Iris pigment epithelial cell (primary cell): ENCODE results near the gene C20orf96.
A peak's percentile ranks its signal among the peaks of the same experiment; 100 is the strongest.
"Not testable (repeated sequence)": the region's sequence is repeated elsewhere in the genome, so short reads cannot be mapped to it uniquely, and the experiment has no call there.

Experiments used
- DNase-seq: peaks from one replicate; pipeline ENCODE4 v3.0.0-alpha.2; 2011; ENCODE audit warnings: low read depth

C20orf96 gene

GRCh38 chr20:278607-279571, 11.7 kb downstream of the C20orf96 start:
- peak; percentile 45 for DNase-seq

- DNase-seq, result no peak
Observed at GRCh38 chr20:278181-278580, 12.4 kb downstream of the C20orf96 start.

- no peak for DNase-seq
Observed at GRCh38 chr20:277496-277781, 13.1 kb downstream of the C20orf96 start.

DNA sequence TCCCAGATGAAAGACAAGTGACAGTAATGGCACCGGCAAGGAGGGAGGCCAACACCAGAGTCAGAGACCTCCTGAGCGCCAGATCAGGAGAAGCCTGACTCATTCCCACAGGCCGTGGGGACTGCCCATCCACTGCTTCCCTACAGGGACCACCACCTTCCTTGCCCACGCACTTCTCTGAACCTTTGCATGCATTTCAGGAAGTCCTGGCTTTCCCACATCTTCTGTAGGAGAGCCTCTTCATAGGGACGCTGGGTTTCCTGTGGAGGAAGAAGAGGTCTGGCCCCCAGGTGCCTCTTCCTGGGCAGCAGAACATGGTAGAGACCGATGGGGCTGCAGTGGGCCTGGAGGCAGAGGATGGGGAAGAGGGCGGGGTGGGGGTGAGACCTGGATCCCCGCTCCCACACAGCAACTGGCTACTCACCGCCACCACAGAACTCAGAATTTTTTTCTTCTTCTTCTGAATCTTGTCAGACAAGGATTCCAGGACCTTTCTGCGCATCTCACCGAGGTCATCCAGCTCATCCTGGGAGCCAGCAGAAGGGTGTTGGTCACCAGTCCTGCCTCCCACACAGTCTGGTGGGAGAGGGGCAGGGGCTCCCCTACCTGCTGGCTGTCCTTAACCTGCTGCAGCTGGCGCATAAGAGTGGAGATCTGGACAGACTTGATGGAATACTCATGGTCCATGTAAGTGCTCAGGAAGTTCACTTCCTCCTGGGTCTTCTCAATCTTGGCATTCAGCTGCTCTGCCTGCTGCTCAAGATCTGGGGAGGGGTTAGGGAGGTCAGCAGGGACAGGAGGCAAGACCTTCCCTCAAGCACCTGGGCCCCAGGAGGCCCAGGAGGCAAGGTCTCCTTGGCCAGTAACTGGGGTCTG, 13.7 kb downstream of the C20orf96 start:
- DNase-seq, result no peak

DNA sequence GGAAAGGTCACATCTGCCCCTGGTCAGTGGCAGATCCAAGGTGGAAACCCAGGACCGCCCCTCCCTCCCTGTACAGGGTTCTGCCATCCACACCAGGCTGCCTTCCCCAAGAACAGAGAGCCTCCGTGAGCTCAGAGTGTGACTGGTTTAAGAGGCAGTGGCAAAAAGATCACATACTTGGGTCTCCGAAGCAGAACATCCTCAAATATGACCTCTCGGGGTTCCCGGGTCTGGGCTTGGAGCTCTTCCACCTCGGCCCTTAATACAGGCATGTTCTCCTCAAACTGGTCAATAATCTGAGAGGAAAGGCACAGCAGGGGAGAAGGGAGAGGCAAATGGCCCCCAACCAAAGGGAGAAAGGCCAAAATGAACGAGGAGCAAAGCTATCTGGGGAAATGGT, 14.8 kb downstream of the C20orf96 start:
- no peak for DNase-seq

DNA sequence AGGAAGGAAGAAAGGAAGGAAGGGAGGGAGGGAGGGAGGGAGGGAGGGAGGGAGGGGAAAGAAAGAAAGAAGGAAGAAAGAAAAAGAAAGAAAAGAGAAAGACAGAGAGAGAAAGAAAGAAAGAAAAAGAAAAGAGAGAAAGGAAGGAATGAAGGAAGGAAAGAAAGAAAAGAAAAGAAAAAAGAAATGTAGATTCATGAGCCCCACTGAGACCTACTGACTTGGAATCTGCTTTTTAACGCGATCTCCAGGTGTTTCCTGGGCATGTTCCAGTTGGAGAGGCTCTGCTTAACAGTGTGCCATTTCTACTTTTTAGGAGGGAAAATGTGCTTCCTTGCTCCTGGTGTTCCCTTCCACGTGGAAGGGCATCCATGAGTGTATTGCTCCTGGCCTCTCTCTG, 16.7 kb downstream of the C20orf96 start:
- DNase-seq, result no peak

- DNase-seq, result no peak
Observed at GRCh38 chr20:272718-273117, 17.8 kb downstream of the C20orf96 start.

DNA sequence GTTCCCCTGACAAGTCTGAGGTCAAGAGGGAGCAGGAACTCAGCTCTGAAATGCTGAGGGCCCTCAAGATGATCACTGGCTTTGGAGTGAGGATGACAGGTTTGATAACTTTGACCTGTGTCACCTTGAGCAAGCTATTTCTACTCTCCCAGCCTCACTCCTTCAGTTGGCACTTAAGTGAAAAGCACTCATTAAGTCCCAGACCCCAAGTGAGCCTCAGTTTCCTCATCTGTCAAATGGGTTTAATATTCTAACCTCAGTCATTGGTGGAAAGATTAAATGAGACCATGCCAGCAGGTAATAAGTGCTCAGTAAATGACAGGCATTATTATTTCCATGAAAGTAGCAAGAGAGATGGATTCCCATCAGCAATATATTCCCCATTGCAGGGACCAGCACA, 19.0 kb downstream of the C20orf96 start:
- DNase-seq, result no peak

- no peak for DNase-seq
Observed at GRCh38 chr20:271069-271468, 19.5 kb downstream of the C20orf96 start.

DNA sequence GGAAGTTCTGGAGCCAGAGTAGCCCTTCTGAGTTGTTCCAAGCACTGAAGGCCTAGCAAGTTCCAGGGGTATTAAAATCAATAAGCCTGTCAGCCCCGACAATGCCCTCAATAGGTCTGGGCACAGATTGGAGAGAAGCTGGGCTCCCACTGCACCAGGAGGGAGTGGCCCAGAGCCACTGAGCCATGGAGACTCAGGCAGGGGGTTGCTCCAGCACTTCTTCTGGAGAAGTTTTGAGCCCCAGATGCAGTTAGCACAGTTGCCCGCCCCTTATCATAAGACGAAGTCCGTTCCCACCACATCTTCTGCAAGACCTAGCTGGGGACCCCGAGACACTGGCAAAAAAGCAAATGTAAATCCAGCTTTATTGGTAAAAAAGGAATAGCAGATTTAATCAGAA, 20.0 kb downstream of the C20orf96 start:
- no peak for DNase-seq

GRCh38 chr20:266596-267562, 23.7 kb downstream of the C20orf96 start:
- DNase-seq, result peak; percentile 56

- no peak for DNase-seq
Observed at GRCh38 chr20:263701-264100, 26.8 kb downstream of the C20orf96 start.

GRCh38 chr20:259981-260380, 30.6 kb downstream of the C20orf96 start:
- DNase-seq, result no peak

DNA sequence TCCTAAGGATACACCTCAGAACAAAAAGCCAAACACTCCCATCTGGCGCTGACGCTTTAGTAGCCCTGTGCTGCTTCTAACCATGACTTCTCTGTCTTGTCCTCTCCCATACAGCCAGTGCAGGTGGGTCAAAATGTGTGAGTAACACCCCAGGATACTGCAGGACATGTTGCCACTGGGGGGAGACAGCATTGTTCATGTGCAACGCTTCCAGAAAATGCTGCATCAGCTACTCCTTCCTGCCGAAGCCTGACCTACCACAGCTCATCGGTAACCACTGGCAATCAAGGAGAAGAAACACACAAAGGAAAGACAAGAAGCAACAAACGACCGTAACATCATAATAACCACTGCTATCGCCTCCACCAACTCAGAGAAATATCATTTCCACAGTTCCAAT, 31.6 kb downstream of the C20orf96 start:
- DNase-seq, result peak; percentile 29

GRCh38 chr20:258269-258858, 32.2 kb downstream of the C20orf96 start:
- no peak for DNase-seq

DNA sequence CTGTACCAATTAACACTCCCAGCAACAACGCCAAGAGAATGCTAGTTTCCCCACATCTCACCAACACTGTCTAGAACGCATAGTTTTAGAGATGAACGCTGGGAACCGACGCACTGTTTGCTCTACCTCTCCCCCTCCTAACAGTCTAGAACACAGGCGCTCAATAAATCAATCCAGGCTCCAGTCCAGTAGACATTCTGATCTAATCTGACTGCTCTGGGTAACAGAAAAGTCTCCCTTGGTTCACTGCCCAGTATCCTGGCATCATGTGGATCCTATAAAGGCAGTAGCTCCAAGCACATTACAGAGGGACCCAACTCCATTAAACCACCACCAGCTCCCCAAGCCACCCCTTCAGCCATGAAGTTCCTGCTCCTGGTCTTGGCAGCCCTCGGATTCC, 33.1 kb downstream of the C20orf96 start, which contains the start of gene DEFB132:
Gene DEFB132, plus strand, starts transcription at position 306 of the 400 bp plus-strand sequence. Its CDS starts 55 bp downstream, at position 361.
- DNase-seq, result no peak

DNA sequence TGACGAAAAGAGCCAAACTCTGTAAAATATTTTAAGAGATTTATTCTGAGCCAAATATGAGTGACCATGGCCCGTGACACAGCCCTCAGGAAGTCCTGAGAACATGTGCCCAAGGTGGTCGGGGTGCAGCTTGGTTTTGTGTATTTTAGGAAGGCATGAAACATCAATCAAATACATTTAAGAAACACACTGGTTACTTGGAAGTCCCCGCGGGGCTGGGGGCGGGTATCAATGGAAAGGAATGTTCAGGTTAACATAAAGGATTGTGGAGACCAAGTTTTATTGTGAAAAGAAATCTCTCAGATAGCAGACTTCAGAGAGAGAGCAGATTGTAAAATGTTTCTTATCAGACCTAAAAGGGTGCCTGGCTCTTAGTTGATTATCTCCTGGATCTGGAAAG, 37.1 kb downstream of the C20orf96 start:
- DNase-seq, result not testable (repeated sequence)

GRCh38 chr20:252801-253200, 37.7 kb downstream of the C20orf96 start:
- DNase-seq, result no peak

DNA sequence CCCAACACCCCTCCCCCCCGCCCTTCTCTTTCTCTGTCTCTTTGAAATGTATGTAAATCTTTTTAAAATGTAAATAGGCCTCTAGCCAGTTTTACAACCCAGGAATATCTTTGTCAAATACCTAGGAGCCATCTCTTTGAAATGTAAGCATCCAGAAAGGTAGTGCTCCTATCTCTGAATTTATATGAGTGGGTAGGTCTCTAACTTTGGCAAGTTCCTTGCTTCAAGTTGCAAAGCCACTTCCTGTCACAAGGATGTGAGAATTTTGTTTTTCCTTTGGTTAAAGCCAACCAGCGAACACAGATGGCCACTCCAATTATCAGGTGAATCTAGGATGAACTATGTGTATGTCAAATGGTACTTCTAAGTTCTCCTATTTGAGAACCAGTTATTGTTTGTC, 39.2 kb downstream of the C20orf96 start:
- no peak for DNase-seq

DNA sequence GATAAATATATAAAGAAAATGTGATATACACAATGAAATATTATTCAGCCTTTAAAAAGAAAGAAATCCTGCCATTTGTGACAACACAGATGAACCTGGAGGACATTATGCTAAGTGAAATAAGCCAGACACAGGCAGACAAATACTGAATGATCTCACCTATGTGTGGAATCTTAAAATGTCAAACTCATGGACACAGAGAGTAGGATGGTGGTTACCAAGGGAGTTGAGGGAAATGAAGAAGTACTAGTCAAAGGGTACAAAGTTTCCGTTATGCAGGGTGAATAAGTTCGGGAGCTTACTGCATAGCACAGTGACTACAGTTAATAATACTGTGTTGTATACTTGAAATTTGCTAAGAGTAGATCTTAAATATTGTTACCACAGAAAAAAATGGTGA, 47.6 kb downstream of the C20orf96 start:
- DNase-seq, result no peak

GRCh38 chr20:237929-238328, 52.6 kb downstream of the C20orf96 start:
- DNase-seq, result peak; percentile 3
